ENCODE results near the gene CCR6. TPM values are rescaled to one million over a fixed set of nuclear protein-coding genes. Genes with fewer than 3 reads are reported as not detected.

CCR6 gene
- total RNA-seq, 4 donors from 2014 or later: 1.3 TPM; not detected in 3

DNA sequence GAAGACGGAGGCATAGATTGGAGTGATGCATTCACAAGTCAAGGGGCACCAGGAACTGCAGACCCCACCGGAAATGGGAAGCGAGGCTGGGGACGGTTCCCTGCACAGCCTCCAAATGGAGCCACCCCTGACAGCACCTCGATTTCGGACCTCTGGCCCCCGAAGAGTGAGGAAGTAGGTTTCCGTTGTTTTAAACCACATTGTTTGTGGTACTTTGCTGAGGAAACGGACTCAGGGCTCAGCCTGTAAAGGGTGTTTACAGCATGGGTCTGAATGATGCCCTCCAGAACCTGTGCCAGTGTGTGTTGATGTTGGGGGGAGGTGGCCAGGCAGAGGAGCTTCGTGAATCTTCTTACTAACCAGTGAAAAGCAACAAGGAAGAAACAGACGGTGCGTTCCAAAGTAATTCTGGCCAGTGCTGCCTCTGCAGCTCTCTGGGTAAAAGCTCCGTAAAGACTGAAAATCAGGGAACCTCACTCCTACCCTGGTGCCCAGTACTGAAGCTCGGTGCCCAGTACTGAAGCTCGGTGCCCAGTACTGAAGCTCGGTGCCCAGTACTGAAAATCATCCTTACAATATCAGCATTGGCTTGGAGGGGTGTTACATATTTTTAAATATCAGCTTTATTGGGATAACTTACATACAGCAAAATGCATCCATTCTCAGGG lies 30.1 kb upstream of the CCR6 start:
- peaks cover 0 to 11% (median 0%) of the 10 kb centered on the region in 4 donors for H3K4me1 ChIP-seq
- intact Hi-C loops (cut with DNase I; ENCODE audit: low total_unique reads): no loop called here
- H3K27me3 ChIP-seq: no peaks in the 10 kb centered on the region
- WGBS, 2 donors (ENCODE audit: low coverage in 1 of 2): 83 to 84% methylated on average over 4 to 16 of the region's 16 CpGs
- no peak for TF ChIP-seq EP300 (IDR thresholded peaks at IDR 0.05; ENCODE audit: low read depth)
- TF ChIP-seq, protein P1, sequence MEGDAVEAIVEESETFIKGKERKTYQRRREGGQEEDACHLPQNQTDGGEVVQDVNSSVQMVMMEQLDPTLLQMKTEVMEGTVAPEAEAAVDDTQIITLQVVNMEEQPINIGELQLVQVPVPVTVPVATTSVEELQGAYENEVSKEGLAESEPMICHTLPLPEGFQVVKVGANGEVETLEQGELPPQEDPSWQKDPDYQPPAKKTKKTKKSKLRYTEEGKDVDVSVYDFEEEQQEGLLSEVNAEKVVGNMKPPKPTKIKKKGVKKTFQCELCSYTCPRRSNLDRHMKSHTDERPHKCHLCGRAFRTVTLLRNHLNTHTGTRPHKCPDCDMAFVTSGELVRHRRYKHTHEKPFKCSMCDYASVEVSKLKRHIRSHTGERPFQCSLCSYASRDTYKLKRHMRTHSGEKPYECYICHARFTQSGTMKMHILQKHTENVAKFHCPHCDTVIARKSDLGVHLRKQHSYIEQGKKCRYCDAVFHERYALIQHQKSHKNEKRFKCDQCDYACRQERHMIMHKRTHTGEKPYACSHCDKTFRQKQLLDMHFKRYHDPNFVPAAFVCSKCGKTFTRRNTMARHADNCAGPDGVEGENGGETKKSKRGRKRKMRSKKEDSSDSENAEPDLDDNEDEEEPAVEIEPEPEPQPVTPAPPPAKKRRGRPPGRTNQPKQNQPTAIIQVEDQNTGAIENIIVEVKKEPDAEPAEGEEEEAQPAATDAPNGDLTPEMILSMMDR (IDR thresholded peaks at IDR 0.05): no peak
- no peak for TF ChIP-seq POLR2A (IDR thresholded peaks at IDR 0.05)
- TF ChIP-seq POLR2AphosphoS5 (IDR thresholded peaks at IDR 0.05): no peak
- DNase-seq: no peak
- in situ Hi-C loops (cut with MboI; ENCODE audit: low pct_ligation_motif_present in 1 of 4, low pct_unique_long_range_greater_than_20kb in 1 of 4, low sequenced_read_pairs in 3 of 4): no loop called here
- peak overlapping the region in 1 of 4 donors; percentile 34 for H3K4me3 ChIP-seq
- H3K36me3 ChIP-seq: no peaks in the 10 kb centered on the region
- H3K27ac ChIP-seq: peak overlapping the region in 1 of 4 donors; percentile 40
- H3K9me3 ChIP-seq: no peaks in the 10 kb centered on the region

DNA sequence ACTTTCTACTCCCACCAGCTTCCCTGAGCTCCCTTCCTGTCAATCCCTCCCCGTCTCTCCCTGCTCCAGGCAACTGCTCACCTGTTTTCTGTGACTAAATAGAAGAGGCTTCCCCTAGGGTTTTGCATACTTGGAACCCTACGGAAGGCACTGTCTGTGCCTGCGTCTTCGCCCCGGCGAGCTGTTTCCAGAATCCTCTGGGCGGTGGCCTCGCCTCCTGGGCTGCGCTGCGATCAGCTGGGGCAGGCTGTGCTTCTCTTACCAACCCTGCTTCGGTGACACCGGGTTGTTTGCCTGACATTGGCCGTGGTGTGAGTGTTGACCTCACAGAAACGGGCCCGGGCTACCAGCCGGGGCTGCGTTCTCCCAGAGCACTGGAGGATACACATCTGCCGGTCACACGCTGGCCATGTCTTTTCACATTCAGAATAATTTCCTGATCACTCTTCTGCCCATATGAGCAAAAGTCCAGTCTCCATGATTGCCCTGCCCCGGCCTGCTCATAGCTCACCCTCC lies 29.4 kb upstream of the CCR6 start:
- Histone ChIP-seq H3K4me3 (peak overlapping the region in 2 of 4 donors; percentile 8 to 34), H3K27me3 (no peaks in the 10 kb centered on the region), H3K4me1 (peaks cover 0 to 11% (median 0%) of the 10 kb centered on the region in 4 donors), H3K9me3 (no peaks in the 10 kb centered on the region), H3K27ac (peak overlapping the region in 3 of 4 donors; percentile 45 to 61 (median 47)), H3K36me3 (no peaks in the 10 kb centered on the region)
- DNase-seq: no peak
- intact Hi-C loops (cut with DNase I; ENCODE audit: low total_unique reads) (no loop called here), in situ Hi-C loops (cut with MboI; ENCODE audit: low pct_ligation_motif_present in 1 of 4, low pct_unique_long_range_greater_than_20kb in 1 of 4, low sequenced_read_pairs in 3 of 4) (no loop called here)
- TF ChIP-seq, protein P1 (IDR thresholded peaks at IDR 0.05): no peak
- TF ChIP-seq POLR2A (IDR thresholded peaks at IDR 0.05) (no peak), EP300 (IDR thresholded peaks at IDR 0.05; ENCODE audit: low read depth) (no peak), POLR2AphosphoS5 (IDR thresholded peaks at IDR 0.05) (no peak)
- 67 to 76% methylated on average over 1 to 20 of the region's 20 CpGs for WGBS, 2 donors (ENCODE audit: low coverage in 1 of 2)

DNA sequence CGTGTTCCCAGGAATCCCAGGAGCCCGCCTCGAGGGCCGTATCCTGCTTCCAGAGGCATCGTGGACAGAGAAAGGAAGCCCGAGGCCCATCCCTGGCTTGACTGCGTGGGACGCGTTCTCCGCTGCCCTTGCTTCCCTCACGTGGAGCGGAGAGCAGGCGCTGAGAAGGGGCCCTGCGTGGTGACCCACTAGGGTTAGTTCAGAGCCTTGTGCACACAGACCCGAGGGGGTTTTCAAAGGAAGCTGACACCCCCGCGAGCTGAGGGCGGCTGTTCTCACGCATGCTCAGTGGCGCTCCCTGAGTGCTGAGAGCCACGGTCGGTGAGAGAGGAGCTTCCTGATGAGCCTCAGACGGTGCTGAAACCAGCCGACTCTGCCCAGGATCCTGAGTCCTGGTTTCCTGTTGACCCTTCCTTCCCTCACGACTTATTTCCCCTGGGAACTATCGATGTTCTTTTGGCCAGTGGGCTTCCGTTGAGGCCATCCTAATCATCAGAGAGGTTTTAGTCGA lies 28.9 kb upstream of the CCR6 start:
- in situ Hi-C loops (cut with MboI; ENCODE audit: low pct_ligation_motif_present in 1 of 4, low pct_unique_long_range_greater_than_20kb in 1 of 4, low sequenced_read_pairs in 3 of 4): no loop called here
- peak overlapping the region in 2 of 4 donors; percentile 8 to 34 for H3K4me3 ChIP-seq
- H3K36me3 ChIP-seq: no peaks in the 10 kb centered on the region
- H3K27ac ChIP-seq: peak overlapping the region; percentile 28 to 61 (median 46)
- DNase-seq: peak; percentile 62
- H3K4me1 ChIP-seq: peaks cover 0 to 11% (median 0%) of the 10 kb centered on the region in 4 donors
- TF ChIP-seq, protein P1 (IDR thresholded peaks at IDR 0.05): no peak
- no peak for TF ChIP-seq POLR2A (IDR thresholded peaks at IDR 0.05)
- no peak for TF ChIP-seq POLR2AphosphoS5 (IDR thresholded peaks at IDR 0.05)
- no peak for TF ChIP-seq EP300 (IDR thresholded peaks at IDR 0.05; ENCODE audit: low read depth)
- no peaks in the 10 kb centered on the region for H3K9me3 ChIP-seq
- H3K27me3 ChIP-seq: no peaks in the 10 kb centered on the region
- WGBS, 2 donors (ENCODE audit: low coverage in 1 of 2): 66% methylated on average over 27 of the region's 28 CpGs; no CpG with 5 or more reads in 1 of the 2 donors
- intact Hi-C loops (cut with DNase I; ENCODE audit: low total_unique reads): no loop called here

DNA sequence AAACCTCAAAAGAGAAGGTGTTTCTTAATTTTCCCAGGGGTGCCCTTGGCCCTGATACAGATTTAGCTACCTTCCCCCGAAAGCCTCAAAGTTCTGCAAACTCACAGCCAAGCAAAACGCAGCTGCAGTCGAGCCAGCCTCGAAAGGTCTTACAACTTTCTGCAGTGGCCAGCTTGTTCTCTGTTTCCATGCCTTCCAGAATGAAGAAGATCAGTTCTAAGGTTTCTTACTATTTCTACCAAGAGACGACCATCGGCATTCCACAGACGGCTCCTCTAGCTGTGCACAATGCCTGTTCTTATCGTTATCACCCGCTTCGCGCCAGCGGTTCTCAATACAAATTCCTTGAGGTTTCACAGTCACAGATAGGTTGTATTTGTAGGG lies 28.5 kb upstream of the CCR6 start:
- WGBS, 2 donors (ENCODE audit: low coverage in 1 of 2): 66 to 73% methylated on average over 12 of the region's 12 CpGs
- in situ Hi-C loops (cut with MboI; ENCODE audit: low pct_ligation_motif_present in 1 of 4, low pct_unique_long_range_greater_than_20kb in 1 of 4, low sequenced_read_pairs in 3 of 4) (no loop called here), intact Hi-C loops (cut with DNase I; ENCODE audit: low total_unique reads) (no loop called here)
- no peak for DNase-seq
- Histone ChIP-seq H3K36me3 (no peaks in the 10 kb centered on the region), H3K27me3 (no peaks in the 10 kb centered on the region), H3K27ac (peak overlapping the region; percentile 28 to 61 (median 46)), H3K4me1 (peaks cover 0 to 11% (median 0%) of the 10 kb centered on the region in 4 donors), H3K4me3 (peak overlapping the region in 1 of 4 donors; percentile 34), H3K9me3 (no peaks in the 10 kb centered on the region)
- TF ChIP-seq POLR2A (IDR thresholded peaks at IDR 0.05) (no peak), POLR2AphosphoS5 (IDR thresholded peaks at IDR 0.05) (no peak), EP300 (IDR thresholded peaks at IDR 0.05; ENCODE audit: low read depth) (no peak)
- TF ChIP-seq, protein P1 (IDR thresholded peaks at IDR 0.05): no peak
